B cell (primary cell): ENCODE results near the gene ABCD3. TPM values are rescaled to one million over a fixed set of nuclear protein-coding genes. Genes with fewer than 3 reads are reported as not detected.
"Not testable (repeated sequence)": the region's sequence is repeated elsewhere in the genome, so short reads cannot be mapped to it uniquely, and the experiment has no call there.

Experiments
- ATAC-seq: fragments of 200-7000 bp; cut with Tn5 transposase; one replicate; pipeline ENCODE4 v1.10.0; 2021; ENCODE audit warnings: low read depth, mild to moderate bottlenecking, moderate number of reproducible peaks, moderate library complexity
- CTCF ChIA-PET: fragments of 350-600 bp; sonication (Branson Sonifier 250); formaldehyde crosslinking; loops from one replicate; lab custom pipeline; 2021; ENCODE audit warnings: antibody characterized with exemption, inconsistent platforms; lab: Charles Lee
- POLR2A ChIA-PET: fragments of 350-600 bp; sonication (Branson Sonifier 250); formaldehyde crosslinking; loops from one replicate; lab custom pipeline; 2021; ENCODE audit warnings: antibody characterized with exemption; lab: Charles Lee
- DNase-seq: peaks from one replicate; pipeline ENCODE4 v3.0.0; 2013
- H2AFZ ChIP-seq: 2 replicates; pipeline ENCODE4 v1.6.1; 2012; ENCODE audit warnings: mild to moderate bottlenecking, low read depth, low read length; ENCODE audit not compliant: insufficient read depth, poor library complexity, severe bottlenecking
- H3K27ac ChIP-seq, 2 donors: 1 replicate in 1 of 2; 2 replicates in 1 of 2; pipeline ENCODE4 v1.5.1; 2012 to 2013; ENCODE audit warnings: low read length in 2 of 2, mild to moderate bottlenecking in 2 of 2, moderate library complexity in 1 of 2
- H3K27me3 ChIP-seq, 4 experiments: fragments of 200-600 bp in 1 of 4; sonication (generic) in 1 of 4; replicated peaks in 1 of 4; 1 replicate in 2 of 4; 2 replicates in 2 of 4; pipeline versions ENCODE4 v1.6.1 to v1.7.0; 2013 to 2016; ENCODE audit warnings: low read length in 3 of 4, mild to moderate bottlenecking in 2 of 4, mixed read lengths in 1 of 4, moderate library complexity in 1 of 4; ENCODE audit not compliant: insufficient read depth in 4 of 4, control insufficient read depth in 3 of 4; ENCODE audit errors: control extremely low read depth in 1 of 4
- H3K36me3 ChIP-seq, 2 experiments: replicated peaks in 1 of 2; 1 replicate in 1 of 2; 2 replicates in 1 of 2; pipeline versions ENCODE4 v1.6.1 to v1.7.1; 2013; ENCODE audit warnings: low read length in 1 of 2; ENCODE audit not compliant: insufficient read depth in 2 of 2, control insufficient read depth in 1 of 2; ENCODE audit errors: control extremely low read depth in 1 of 2, extremely low read depth in 1 of 2
- H3K4me1 ChIP-seq, 2 donors: fragments of 200-600 bp in 1 of 2; sonication (generic) in 1 of 2; 1 replicate in 1 of 2; 2 replicates in 1 of 2; pipeline versions ENCODE4 v1.5.1 to v1.6.1; 2013 to 2017; ENCODE audit warnings: low read length in 2 of 2; ENCODE audit not compliant: control insufficient read depth in 2 of 2, insufficient read depth in 2 of 2
- H3K4me2 ChIP-seq: replicated peaks from 2 replicates; pipeline ENCODE3; 2012; ENCODE audit warnings: mild to moderate bottlenecking, low read depth, low read length; ENCODE audit not compliant: poor library complexity, severe bottlenecking
- H3K4me3 ChIP-seq, 5 experiments: fragments of 200-600 bp in 1 of 5; sonication (generic) in 1 of 5; 1 replicate in 3 of 5; 2 replicates in 2 of 5; pipeline versions ENCODE4 v1.5.1 to v1.7.0; 2011 to 2016; ENCODE audit warnings: low read length in 4 of 5, mild to moderate bottlenecking in 4 of 5, low read depth in 2 of 5, control low read depth in 1 of 5, moderate library complexity in 1 of 5; ENCODE audit not compliant: insufficient read depth in 1 of 5; ENCODE audit errors: control extremely low read depth in 1 of 5, extremely low read depth in 1 of 5
- H3K79me2 ChIP-seq: fragments of 200-600 bp; sonication (generic); one replicate; pipeline ENCODE4 v1.6.0; 2016; ENCODE audit warnings: low read length; ENCODE audit not compliant: control insufficient read depth, insufficient read depth
- H3K9ac ChIP-seq: fragments of 200-600 bp; sonication (generic); 2 replicates; pipeline ENCODE4 v1.6.1; 2017; ENCODE audit warnings: mild to moderate bottlenecking, low read length, moderate library complexity
- H3K9me3 ChIP-seq, 3 donors: one replicate each; pipeline versions ENCODE4 v1.6.1 to v1.7.1; 2013; ENCODE audit warnings: low read length in 2 of 3; ENCODE audit not compliant: control insufficient read depth in 2 of 3, insufficient read depth in 1 of 3; ENCODE audit errors: control extremely low read depth in 1 of 3
- H4K20me1 ChIP-seq: 2 replicates; pipeline ENCODE4 v1.6.0; 2012; ENCODE audit warnings: mild to moderate bottlenecking, low read length; ENCODE audit not compliant: insufficient read depth, control insufficient read depth, poor library complexity, severe bottlenecking
- H3K27ac Mint-ChIP-seq: one replicate; pipeline ENCODE4 v1.8.0; 2021; ENCODE audit warnings: mixed read lengths
- H3K27me3 Mint-ChIP-seq: one replicate; pipeline ENCODE4 v1.8.0; 2021; ENCODE audit warnings: mixed read lengths
- H3K4me1 Mint-ChIP-seq: one replicate; pipeline ENCODE4 v1.8.0; 2021; ENCODE audit warnings: mixed read lengths
- H3K4me3 Mint-ChIP-seq: one replicate; pipeline ENCODE4 v1.8.0; 2021; ENCODE audit warnings: mixed read lengths
- H3K9me3 Mint-ChIP-seq: one replicate; pipeline ENCODE4 v1.8.0; 2022; ENCODE audit warnings: mixed read lengths; ENCODE audit not compliant: insufficient read depth
- CTCF ChIP-seq: fragments of 200-600 bp; IDR thresholded peaks from one replicate; pipeline ENCODE4 v1.8.0; 2022; ENCODE audit warnings: antibody characterized with exemption, mild to moderate bottlenecking
- EZH2 ChIP-seq: IDR thresholded peaks from 2 replicates; pipeline ENCODE4 v1.6.1; 2012; ENCODE audit warnings: borderline replicate concordance, low read depth, mild to moderate bottlenecking, moderate library complexity, low read length; ENCODE audit not compliant: insufficient read depth, poor library complexity, severe bottlenecking
- WGBS: methylation state at CpG from one replicate; pipeline ENCODE4 v1.1.5; 2013; ENCODE audit warnings: missing lambda C conversion rate; ENCODE audit not compliant: insufficient coverage; 5-methylcytosine and 5-hydroxymethylcytosine counted together
- intact Hi-C: fragments of 100-400 bp; cut with micrococcal nuclease; formaldehyde crosslinking; loops from one replicate; pipeline ENCODE4 v1.10.0; 2022
- polyA plus RNA-seq: library from polyadenylated mRNA; depleted of rRNA; stranded (reverse); fragments of >200 nt; gene quantifications from 2 replicates; pipeline ENCODE4 v1.2.3, GENCODE V29; 2012
- total RNA-seq, 2 donors: library from RNA; stranded (reverse); fragments of 120-200 nt in 1 of 2; gene quantifications; 1 replicate in 1 of 2; 2 replicates in 1 of 2; pipeline versions ENCODE4 v1.2.3 to v1.2.4, GENCODE V29; 2013 to 2022

Gene ABCD3
- total and polyA plus RNA-seq, 2 donors (not counting 1 experiment from before 2014, with no cell fraction given) = 4.0 to 19.4 TPM

- POLR2A ChIA-PET = no interaction called here
- no peak for TF ChIP-seq CTCF
- TF ChIP-seq EZH2 = no peak
- ATAC-seq = no peak
These were observed 144.5 kb downstream of the ABCD3 start for GRCh38 chr1:94562519-94563260.

GRCh38 chr1:94565901-94566300 lies 147.7 kb downstream of the ABCD3 start:
- Histone ChIP-seq H4K20me1 (no peaks in the 10 kb centered on the region), H3K27ac (no peak overlapping the region), H3K79me2 (no peaks in the 10 kb centered on the region), H3K4me3 (no peak overlapping the region), H3K4me1 (no peaks in the 10 kb centered on the region), H3K36me3 (no peaks in the 10 kb centered on the region), H3K9me3 (peaks cover 0 to 12% (median 0%) of the 10 kb centered on the region in 3 donors), H2AFZ (no peak overlapping the region), H3K4me2 (no peak overlapping the region), H3K27me3 (no peaks in the 10 kb centered on the region), H3K9ac (no peak overlapping the region)
- ATAC-seq = no peak
- H3K4me1 Mint-ChIP-seq = no peaks in the 10 kb centered on the region
- ChIA-PET POLR2A (no interaction called here), CTCF (no interaction called here)
- DNase-seq = no peak
- intact Hi-C loops = no loop called here
- H3K27ac Mint-ChIP-seq = no peak overlapping the region
- H3K4me3 Mint-ChIP-seq = no peak overlapping the region
- peaks cover 8% of the 10 kb centered on the region for H3K27me3 Mint-ChIP-seq
- WGBS = no CpG with 5 or more reads among the region's 2 CpGs
- TF ChIP-seq EZH2 = no peak
- no peak for TF ChIP-seq CTCF
- peaks cover 3% of the 10 kb centered on the region for H3K9me3 Mint-ChIP-seq

More at GRCh38 chr1:94562519-94563260, 144.5 kb downstream of the ABCD3 start:
- CTCF ChIA-PET = no interaction called here
- H3K36me3 ChIP-seq = no peaks in the 10 kb centered on the region
- intact Hi-C loops = no loop called here
- H3K27ac Mint-ChIP-seq = no peak overlapping the region
- H3K27ac ChIP-seq = no peak overlapping the region
- H4K20me1 ChIP-seq = no peaks in the 10 kb centered on the region
- H3K4me1 Mint-ChIP-seq = no peaks in the 10 kb centered on the region
- H3K9me3 Mint-ChIP-seq = no peaks in the 10 kb centered on the region
- WGBS = 88% methylated on average over 7 of the region's 12 CpGs
- H3K9ac ChIP-seq = no peak overlapping the region
- H3K27me3 Mint-ChIP-seq = peaks cover 8% of the 10 kb centered on the region
- H3K4me3 ChIP-seq = no peak overlapping the region
- no peak overlapping the region for H3K4me3 Mint-ChIP-seq
- H2AFZ ChIP-seq = no peak overlapping the region
- H3K9me3 ChIP-seq = no peaks in the 10 kb centered on the region
- no peaks in the 10 kb centered on the region for H3K79me2 ChIP-seq
- H3K4me2 ChIP-seq = no peak overlapping the region
- no peak for DNase-seq
- H3K27me3 ChIP-seq = no peaks in the 10 kb centered on the region
- H3K4me1 ChIP-seq = no peaks in the 10 kb centered on the region

- intact Hi-C loops, DNase-seq, H3K79me2 ChIP-seq, H3K27ac Mint-ChIP-seq, H3K27me3 ChIP-seq, H3K36me3 ChIP-seq, H3K4me1 ChIP-seq, ATAC-seq, H4K20me1 ChIP-seq, CTCF ChIA-PET, H3K4me3 ChIP-seq, H3K4me1 Mint-ChIP-seq, H3K27me3 Mint-ChIP-seq, H3K27ac ChIP-seq, H3K4me2 ChIP-seq, POLR2A ChIA-PET, H3K9ac ChIP-seq, H2AFZ ChIP-seq, H3K9me3 Mint-ChIP-seq, H3K4me3 Mint-ChIP-seq: not testable (repeated sequence)
- H3K9me3 ChIP-seq = peaks cover 0 to 14% (median 0%) of the 10 kb centered on the region in 3 donors
- 85% methylated on average over 5 of the region's 5 CpGs for WGBS
These were observed 148.2 kb downstream of the ABCD3 start for GRCh38 chr1:94566436-94566835.
